SHP77 treated with DMSO at 0.1 percent for 48 hours (cell line): ENCODE results near the gene EMC6.

Experiments used
- DNase-seq: peaks from one replicate; lab custom pipeline; 2025; lab: John Stamatoyannopoulos, UW

Gene EMC6

DNA sequence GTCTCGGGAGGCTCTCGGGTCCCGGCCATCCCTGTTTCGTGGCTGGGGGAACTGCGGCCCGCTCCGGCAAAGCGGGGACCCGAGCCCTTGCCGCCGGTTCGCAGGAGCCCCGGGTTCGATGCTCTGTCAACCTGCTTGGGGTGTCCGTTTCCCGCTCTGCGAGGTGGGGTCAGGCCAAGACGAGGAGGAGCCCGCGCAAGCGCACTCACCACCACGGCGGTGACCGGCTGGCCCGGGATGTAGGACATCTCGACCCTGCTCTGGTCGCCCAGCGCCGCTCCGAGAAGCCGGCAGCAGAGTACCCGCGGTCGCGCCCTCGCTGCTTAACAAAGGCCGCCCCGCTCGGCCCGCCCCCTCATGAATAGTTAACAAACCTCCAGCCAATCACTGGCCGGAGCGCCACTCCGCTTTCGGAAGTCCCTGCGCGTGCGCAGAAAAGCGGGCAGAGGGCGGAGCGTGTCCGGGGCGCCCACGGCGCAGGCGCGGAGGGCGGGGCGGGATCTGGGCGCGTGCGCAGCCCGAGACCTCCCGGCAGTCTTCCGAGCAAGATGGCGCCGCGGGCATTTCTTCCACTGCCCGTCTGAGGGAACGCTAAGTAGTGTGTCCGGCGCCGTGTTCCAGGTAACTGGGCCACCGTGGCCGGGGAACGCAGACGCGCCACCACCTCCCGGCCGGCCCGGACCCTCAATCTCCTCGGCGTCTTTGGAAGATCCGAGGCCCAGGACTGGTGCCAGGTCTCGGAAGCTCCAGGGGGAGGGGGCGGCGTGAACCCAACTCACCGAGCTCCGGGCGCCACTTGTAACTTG, at the start of gene EMC6, which contains the start of gene TAX1BP3:
Gene EMC6 (plus strand): TSS at position 534 of the 806 bp plus-strand sequence. CDS start 335 bp downstream, outside the sequence.
Gene TAX1BP3 (minus strand): TSS at position 300 of the 806 bp plus-strand sequence. CDS start 52 bp downstream, at position 248.
- peak; percentile 98 for DNase-seq

DNA sequence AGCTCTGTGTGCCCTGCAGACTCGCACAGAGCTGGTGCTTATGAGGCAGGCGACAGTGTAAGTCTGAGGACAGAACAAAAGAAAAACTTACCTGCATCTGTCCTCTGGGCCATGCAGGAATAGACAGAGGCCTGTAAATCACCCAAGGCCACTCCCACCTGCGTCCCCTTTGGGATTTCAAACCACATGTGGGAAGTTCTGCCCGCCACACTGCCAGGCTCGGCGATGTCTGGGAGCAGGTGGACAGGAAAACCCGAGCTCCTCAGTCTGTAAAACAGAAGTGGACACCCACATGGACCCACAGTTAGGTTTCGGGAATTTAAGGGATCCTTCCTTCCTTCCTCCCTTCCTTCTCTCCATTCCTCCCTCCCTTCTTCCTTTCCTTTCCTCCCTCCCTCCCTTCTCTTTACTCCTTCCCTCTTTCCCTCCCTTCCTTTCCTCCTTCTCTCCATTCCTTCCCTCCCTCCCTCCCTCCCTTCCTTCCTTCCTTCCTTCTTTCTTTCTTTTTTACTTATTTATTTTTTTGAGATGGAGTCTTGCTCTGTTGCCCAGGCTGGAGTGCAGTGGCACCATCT, 47.4 kb upstream of the EMC6 start:
- DNase-seq = no peak

DNA sequence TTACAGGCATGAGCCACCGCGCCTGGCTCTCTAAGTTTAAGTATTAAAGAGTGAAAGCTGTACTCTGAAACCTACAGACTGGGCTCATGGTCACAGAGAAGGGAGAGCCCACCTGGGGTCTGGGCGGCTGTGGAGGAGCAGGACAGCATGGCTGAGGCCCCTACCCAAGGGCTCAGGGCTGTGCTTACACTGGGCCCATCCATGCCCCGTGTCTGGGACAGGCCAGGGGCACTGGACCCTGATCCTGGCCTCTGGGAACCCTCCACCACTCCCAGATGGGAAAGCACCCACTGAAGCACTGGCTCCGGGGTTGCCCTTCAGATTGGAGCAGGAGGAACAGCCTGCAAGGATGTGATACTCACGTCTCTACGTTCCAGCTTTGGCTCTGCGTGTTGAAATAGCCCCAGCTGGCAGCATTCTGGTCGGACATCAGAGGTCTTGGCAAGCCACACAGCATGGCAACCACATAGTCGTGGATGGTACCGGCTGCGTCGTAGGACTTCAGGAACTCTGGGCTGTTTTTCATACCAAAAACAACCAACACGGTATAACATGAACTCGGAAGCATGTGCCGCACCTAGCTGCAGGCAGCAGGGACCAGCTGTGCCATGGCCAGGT, 45.5 kb upstream of the EMC6 start:
- no peak for DNase-seq

DNA sequence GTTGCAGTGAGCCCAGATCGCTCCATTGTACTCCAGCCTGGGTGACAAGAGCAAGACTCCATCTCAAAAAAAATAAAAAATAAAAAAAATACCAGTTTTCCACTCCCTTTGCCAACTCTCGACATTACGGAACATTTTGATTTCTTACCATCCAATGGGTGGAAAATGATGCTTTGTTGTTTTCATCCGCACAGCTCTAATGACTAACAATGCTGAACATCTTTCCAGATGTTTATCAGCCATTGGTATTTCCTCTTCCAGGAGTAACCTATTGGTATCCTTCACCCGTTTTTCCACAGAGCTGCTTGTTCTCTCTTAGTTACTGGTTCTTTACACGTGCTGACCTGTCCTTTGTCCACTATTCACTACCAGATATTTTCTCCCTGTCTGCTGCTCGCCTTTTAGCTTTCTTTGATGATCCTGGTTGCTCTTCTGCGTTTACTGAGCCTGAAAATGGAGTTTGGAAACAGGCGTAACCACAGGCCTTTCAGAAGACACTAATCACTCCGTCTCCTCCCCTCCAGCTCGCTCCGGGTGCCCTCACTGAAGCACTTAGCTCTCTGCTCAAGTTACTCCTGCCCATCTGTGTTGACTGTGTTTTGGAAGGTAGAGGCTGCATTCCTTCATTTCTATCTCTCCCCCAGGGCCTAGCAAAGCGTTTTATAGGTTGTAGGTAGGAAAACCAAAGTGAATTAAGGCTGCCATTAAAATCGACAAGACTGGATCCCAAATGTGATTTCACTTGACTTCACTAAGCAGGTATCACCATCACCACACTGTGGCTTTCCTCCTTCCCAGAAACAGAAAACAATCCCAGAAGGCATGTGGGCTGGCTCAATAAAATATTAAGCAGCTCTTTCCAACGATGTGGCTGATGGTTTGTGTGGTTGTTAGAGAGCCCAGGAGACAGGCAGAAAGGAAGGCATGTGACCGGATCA, 41.5 kb upstream of the EMC6 start:
- DNase-seq = no peak

DNA sequence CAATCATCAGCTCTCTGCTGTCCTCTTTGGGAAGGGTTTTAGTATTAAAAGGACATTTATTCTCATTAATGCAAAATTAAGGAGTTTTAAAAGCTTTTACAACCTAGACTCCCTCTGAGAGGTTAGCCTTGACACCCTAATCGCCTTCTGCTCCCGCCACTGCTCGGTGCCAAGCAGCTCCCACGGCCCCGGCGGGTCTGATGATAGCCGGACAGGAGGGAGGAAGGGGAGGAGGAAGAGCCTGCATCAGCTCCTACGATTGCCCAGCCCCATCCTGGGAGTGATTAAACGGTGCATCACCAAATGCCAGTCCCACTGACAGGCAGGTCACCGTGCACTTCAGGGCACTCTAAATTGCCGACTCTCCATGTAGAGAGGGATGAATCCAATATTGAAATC, 40.8 kb upstream of the EMC6 start:
- DNase-seq = no peak

DNA sequence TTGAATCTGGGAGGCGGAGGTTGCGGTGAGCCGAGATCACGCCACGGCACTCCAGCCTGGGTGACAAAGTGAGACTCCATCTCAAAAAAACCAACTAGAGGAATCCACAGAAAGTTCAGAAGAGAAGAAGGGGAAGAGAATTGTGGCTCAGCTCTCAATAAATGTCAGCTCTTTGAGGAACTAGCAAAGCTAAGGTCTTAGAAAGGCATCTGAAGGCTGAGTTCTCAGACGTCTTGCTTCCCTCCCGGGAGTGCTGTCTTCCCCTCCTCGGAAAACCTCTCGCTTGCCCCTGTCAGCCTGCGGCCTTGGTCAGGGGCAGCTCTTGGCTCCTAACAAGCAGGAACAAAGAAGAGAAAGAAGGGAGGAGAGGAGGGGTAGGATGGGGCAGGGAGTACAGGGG, 37.8 kb upstream of the EMC6 start:
- no peak for DNase-seq

DNA sequence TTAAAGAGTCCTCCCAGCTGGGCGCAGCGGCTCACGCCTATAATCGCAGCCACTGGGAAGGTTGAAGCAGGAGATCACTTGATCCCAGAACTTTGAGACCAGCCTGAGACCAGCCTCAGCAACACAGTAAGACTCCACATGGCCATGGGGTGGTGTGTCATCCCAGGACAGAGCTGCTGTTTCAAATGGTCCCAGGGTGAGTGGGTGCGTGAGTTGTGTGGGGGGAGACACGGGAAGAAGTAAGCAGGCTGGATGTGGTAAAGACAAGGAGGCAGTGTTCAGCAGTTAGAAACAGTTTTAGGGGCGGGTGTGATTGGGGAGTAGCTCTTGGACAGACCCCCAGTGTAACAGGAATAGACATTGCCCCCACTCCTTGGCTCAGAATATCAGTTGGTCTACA, 36.3 kb upstream of the EMC6 start:
- no peak for DNase-seq

DNA sequence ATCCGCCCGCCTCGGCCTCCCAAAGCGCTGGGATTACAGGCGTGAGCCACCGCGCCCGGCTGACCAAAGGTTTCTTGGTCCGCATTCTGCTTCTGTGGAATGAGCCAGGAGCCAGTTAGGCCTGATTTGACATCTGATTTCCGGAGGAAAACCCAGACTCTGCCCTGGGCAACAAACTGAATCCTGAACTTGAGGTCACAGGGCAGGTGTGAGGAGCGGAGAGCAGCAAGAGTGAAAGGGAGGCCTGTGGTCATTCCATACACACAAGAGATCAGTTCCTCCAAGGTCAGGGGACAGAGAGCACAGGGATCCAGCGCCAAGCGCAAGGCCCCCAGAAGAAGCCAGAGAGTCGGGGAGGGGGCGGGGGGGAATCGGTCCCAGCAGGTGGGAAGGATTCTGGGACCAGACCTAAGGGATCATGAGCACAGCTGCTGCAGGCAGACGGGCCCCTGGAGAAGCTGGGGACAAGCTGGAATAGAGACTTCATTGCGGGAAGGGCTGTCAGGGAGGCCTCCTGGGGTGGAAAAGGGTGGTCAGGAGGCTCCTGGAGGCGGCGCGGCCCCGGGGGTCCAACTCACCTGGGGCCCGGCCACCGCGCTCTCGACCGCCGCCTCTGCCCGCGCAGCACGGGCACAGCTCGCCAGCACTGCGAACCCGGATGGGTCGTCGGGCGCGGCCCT, 33.0 kb upstream of the EMC6 start:
- no peak for DNase-seq

DNA sequence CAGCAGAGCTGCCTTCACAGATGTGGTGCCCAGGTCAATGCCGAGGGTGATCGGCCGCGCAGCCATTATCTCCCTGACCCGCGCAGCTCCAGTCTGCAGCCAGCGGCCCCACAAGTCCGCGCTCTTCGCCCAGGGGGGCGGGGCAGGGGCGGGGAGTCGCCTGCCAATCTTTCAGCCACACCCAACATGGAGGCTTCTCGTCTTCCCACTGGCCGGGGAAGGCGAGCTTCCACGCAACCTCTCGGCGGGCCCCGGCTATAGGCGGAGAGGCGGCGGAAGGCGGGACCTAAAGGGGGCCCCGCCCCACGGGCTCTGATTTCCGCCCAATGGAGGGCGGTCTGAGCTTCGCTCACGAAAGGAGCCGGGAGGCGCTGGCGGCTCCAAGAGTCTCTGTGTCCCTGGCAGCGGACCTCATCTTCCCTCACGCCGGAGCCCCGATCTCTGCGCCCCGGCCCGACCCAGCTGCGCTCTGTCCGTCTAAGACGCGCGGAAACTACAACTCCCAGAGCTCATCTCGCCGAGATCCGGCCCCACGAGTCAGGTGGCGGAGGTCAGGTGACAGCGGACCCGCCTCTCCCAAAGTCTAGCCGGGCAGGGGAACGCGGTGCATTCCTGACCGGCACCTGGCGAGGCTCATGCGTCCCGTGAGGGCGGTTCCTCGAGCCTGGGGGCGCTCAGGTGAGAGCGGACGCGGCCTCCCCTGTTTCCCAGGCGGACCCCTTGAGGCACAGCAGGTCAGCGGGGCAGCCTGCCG, 32.3 kb upstream of the EMC6 start, which contains the start of the genes CTNS and SHPK:
Gene CTNS (plus strand): TSS at position 607 of the 754 bp plus-strand sequence. CDS start 3,447 bp downstream, outside the sequence.
Gene SHPK (minus strand): TSS at position 97 of the 754 bp plus-strand sequence. CDS start 31 bp downstream, at position 66.
- peak; percentile 96 for DNase-seq

DNA sequence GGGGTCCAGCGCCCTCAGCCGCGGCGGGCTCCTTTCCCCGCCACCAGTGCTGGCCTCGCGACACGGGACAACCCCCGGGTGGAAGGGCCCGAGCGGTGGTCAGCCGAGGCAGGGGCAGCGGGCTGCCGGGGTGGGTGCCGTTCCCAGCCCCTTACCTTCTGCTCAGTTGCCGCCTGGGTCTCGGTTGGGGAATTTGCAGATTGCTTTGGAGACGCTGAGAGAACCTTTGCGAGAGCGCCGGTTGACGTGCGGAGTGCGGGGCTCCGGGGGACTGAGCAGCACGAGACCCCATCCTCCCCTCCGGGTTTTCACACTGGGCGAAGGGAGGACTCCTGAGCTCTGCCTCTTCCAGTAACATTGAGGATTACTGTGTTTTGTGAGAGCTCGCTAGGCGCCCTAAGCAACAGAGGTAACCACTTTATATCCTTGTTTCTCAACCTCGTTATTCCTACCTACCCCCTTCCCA, 31.7 kb upstream of the EMC6 start:
- no peak for DNase-seq

DNA sequence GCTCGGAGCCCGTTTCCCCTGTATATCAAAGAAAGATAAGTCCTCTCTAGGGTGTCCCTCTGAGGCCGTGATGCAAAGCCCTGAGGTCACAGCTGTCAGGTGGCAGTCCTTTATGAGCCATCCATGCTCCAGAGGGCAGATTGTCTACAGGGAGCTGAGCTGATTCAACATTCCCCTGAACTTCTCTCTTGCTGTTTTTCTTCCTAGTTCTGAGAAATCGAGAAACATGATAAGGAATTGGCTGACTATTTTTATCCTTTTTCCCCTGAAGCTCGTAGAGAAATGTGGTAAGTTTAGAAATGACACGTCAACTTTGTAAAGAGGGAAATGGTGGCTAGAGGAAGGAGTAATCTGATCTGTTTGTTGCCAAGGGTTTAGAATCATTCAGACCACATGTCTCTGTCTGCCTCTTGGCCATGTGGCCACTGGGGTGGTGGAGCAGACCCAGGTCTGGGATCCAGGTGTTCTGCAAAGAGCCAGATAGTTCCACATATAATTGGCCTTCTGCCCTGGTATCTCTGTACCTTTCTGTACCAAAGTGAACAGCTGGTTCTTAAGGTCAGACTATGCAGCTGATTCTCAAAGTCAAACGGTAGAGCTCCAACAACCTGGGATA, 28.5 kb upstream of the EMC6 start:
- DNase-seq = no peak

DNA sequence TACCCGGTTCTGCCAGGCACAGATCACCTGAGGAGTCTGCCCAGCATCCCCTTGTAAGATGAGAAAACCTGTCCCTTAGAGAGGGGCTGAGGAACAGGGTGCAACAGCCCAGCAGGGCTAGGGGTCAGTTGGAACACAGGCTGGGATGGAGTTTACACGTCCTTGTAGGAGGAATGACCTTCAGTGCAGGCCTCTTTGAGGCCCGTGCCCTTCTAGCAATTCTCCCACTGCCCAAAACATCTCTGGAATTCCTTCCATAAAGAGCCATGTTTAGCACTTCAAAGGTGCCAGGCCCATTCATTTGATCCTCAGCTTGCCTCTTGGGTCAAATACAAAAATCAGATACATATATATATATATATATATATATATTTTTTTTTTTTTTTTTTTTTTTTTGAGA, 27.6 kb upstream of the EMC6 start:
- DNase-seq = no peak

DNA sequence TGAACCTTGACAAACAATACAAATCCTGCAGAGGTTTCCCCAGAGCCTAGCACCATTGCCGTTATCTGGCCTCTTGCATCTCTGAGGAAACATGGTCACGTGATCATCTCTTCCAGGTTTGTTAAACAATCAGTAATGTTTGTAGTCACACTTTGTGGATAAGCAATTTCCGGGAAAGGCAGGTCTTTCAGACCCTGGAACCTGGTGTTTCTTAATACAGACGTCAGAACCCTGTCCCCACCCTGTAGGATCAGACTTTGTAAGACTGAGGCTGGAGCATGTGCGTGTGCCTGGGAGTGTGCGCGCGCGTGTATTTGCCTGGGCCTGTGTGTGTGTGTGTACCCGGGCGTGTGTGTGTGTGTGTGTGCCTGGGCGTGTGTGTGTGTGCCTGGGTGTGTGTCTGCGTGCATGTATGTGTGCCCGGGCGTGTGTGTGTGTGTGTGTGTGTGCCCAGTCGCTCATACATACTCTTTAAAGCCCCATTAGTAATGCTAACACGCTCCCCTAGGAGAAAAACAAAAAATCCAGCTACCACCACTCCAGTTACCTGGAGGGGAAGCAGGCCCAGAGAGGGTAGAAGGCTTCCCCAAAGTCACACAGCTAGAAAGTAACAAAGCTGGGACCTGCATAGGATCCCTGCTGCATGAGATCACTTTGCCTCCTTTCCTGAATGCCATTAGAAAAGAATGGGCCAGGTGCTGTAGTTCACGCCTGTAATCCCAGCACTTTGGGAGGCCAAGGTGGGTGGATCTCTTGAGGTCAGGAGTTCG, 26.7 kb upstream of the EMC6 start:
- DNase-seq = no peak

DNA sequence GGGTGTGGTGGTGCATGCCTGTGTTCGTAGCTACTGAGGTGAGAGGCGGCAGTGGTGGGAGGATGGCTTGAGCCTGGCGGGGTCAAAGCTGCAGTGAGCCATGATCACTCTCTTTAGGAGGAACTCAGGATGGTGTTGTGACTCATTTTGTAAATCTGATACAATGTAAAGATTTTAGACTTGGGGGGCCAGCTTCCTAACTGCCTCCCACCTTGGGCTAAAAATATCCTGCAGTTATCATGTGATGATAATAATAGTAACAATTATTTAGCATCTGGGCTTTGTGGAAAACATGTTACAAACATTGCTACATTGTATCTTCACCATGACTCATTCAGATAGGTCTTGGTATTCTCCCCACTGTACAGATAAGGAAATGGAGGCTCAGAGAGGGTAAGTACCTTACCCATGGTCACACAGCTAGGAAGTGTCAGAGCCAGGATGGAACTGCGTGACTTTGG, 24.7 kb upstream of the EMC6 start:
- no peak for DNase-seq

DNA sequence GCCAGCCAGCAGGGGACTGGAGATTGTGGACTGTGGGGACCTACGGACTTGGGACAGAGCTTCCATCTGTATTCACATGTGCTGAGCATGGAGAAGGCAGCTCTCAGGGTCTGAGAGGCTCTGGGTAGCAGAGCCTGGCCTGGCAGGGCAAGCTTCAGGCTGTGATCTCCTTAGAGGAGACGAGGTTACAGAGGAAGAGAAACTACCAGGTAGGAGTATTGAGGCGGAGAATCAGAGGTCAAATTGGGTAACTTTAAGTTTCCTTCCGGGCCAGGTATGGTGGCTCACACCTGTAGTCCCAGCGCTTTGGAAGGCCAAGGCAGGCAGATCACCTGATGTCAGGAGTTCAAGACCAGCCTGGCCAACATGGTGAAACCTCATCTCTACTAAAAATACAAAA, 23.3 kb upstream of the EMC6 start:
- no peak for DNase-seq

DNA sequence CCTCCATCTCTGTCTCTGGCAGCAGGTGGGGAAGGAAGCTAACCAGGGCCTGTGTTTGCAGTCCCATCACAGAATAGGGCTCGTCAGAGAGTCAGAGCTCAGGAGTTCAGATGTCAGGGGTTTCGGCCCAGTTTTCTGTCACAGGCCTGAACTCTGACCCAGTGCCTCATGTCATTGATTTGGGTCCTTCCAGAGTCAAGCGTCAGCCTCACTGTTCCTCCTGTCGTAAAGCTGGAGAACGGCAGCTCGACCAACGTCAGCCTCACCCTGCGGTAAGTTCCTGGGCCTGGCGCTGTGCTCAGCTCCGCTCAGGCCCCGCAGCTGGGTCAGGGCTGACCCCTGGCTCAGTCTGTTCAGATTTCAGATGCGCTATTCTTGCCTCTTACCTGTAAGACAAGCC, 21.4 kb upstream of the EMC6 start:
- DNase-seq = no peak

DNA sequence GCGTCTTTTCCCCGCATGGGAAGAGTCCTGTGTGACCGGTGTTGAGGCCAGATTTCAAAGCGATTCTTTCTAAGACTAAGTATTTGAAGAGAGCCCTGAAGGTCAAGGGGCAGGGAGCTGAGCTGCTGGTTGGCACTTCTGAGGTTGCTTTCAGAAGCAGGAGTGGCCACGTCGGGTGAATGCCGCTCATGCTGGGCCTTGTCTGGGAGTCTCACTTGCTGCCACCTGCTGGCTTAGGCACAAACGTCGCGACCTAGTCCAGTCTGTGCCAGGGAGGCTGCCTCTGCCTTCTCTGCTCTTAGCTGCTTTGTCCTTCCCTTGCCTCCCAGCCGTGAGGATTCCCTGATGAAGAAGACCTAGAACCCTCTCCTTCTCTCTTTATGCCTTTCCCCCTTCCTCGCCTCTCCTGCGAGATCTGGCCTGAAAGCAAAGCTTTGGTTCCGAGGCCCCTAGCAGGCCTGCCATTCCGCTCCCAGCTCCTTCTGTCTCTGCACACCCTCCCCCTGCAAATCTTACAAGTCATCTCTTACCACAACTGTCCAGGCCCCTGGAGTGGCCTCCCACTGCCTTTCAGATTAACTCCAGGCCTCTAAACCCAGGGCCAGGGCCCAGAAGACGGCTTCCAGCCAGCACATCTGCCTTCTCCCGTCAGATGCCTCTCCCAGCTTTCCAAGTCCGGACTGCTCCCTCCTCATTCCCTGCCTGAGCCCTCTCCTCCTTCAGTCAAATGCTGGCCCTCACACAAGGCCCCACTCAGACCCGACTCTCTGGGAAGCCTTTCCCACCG, 20.6 kb upstream of the EMC6 start:
- no peak for DNase-seq

DNA sequence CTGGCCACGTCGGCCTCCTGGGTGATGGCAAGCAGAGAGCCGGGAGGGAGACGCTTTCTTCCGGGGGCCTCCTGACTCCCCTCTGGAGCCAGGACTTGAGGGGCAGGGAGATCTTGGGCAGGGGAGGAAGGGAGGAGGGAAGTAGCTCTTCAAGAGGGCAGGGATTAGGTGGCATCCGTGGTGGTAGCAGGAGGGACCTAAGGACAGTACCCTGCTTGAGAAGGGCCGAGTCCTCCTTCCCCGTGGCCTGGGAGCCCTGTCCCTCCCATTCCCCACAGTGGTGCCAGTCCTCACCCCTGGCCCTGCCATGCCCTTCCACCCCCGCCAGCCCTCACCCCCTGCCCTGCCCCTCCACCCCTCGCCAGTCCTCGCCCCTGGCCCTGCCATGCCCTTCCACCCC, 12.8 kb upstream of the EMC6 start:
- no peak for DNase-seq
